ENCODE results near the gene TAF13.

Gene TAF13

GRCh38 chr1:109114342-109114674 is 38.5 kb upstream of the TAF13 start (continued):
- no peak for TF ChIP-seq TSHZ1 (tag by site-specific recombination; IDR thresholded peaks at IDR 0.05; ENCODE audit: borderline replicate concordance)
- no peak for TF ChIP-seq ZSCAN23 (tag by site-specific recombination; IDR thresholded peaks at IDR 0.05)
- TF ChIP-seq ZNF626 (tag by site-specific recombination; IDR thresholded peaks at IDR 0.05), result no peak
- no peak for TF ChIP-seq MZF1 (tag by site-specific recombination; IDR thresholded peaks at IDR 0.05; ENCODE audit: borderline replicate concordance)
- TF ChIP-seq ZBTB8A (tag by site-specific recombination; IDR thresholded peaks at IDR 0.05), result no peak
- TF ChIP-seq ZFP69B (tag by site-specific recombination; IDR thresholded peaks at IDR 0.05), result no peak
- TF ChIP-seq ZNF654 (tag by site-specific recombination; IDR thresholded peaks at IDR 0.05; ENCODE audit: low read depth), result no peak

- CTCF ChIA-PET, result interaction anchor here (0.6 to 2.7 kb wide), 17 partner anchors 10 to 396 kb away, joined by 3 to 10 read pairs (median 3); no protein-coding TSS in a partner anchor
- Histone ChIP-seq H3K36me3 (ENCODE audit: control insufficient read depth in 2 of 2, insufficient read depth in 1 of 2, low read length in 2 of 2) (no peaks in the 10 kb centered on the region), H3K9me3 (ENCODE audit: control insufficient read depth, insufficient read depth, low read depth, low read length) (no peaks in the 10 kb centered on the region), H3K4me1 (ENCODE audit: control insufficient read depth, insufficient read depth, low read length) (no peaks in the 10 kb centered on the region), H3K4me3 (ENCODE audit: low read depth, low read length) (peak within 1 kb of the TSS; percentile 21), H3K27ac (ENCODE audit: extremely low read depth, low read depth, low read length) (no peak within 1 kb of the TSS)
- POLR2A ChIA-PET, result interaction anchor here (4.1 kb wide), 1 partner anchor 14 kb away, joined by 23 read pairs; no protein-coding TSS in a partner anchor
- TF ChIP-seq ZNF701 (tag by site-specific recombination; IDR thresholded peaks at IDR 0.05) (no peak), ZFHX2 (tag by site-specific recombination; conservative IDR thresholded peaks at IDR 0.05) (peak; percentile 96), REST (tag by site-specific recombination; IDR thresholded peaks at IDR 0.05) (no peak), ZNF416 (tag by site-specific recombination; IDR thresholded peaks at IDR 0.05) (no peak), ZNF529 (tag by site-specific recombination; IDR thresholded peaks at IDR 0.05; ENCODE audit: insufficient replicate concordance) (no peak), ZNF571 (tag by site-specific recombination; IDR thresholded peaks at IDR 0.05) (no peak), ZNF223 (tag by site-specific recombination; IDR thresholded peaks at IDR 0.05) (no peak), ZNF398 (tag by site-specific recombination; IDR thresholded peaks at IDR 0.05) (no peak), ZNF394 (tag by site-specific recombination; IDR thresholded peaks at IDR 0.05; ENCODE audit: borderline replicate concordance) (no peak), ZNF747 (tag by site-specific recombination; IDR thresholded peaks at IDR 0.05) (no peak), SP2 (tag by site-specific recombination; IDR thresholded peaks at IDR 0.05) (peak; percentile 27), BCL11A (tag by site-specific recombination; IDR thresholded peaks at IDR 0.05; ENCODE audit: low read depth) (no peak), REPIN1 (tag by site-specific recombination; IDR thresholded peaks at IDR 0.05; ENCODE audit: low read depth) (no peak), ZNF449 (tag by site-specific recombination; IDR thresholded peaks at IDR 0.05) (no peak), SALL2 (tag by site-specific recombination; IDR thresholded peaks at IDR 0.05; ENCODE audit: borderline replicate concordance) (no peak), ELK4 (IDR thresholded peaks at IDR 0.05; ENCODE audit: borderline replicate concordance, low read depth, low read length) (no peak), EGR2 (tag by site-specific recombination; IDR thresholded peaks at IDR 0.05; ENCODE audit: low read depth) (peak; percentile 80), ZNF600 (tag by site-specific recombination; IDR thresholded peaks at IDR 0.05) (0 out of 2 replicates have a peak, but pooled peaks have one; percentile 32)
These were observed 38.0 kb upstream of the TAF13 start, which contains the start of gene ELAPOR1 for GRCh38 chr1:109113590-109114341. Gene ELAPOR1, plus strand, starts transcription at chr1:109114115. Its CDS starts 69 bp downstream, at chr1:109114184.
